H9 (cell line): Measurements from ENCODE around the gene OGDH. TPM values are rescaled to one million over a fixed set of nuclear protein-coding genes. Genes with fewer than 3 reads are reported as not detected.

Experiments
- DNase-seq: peaks from one replicate; pipeline ENCODE4 v3.0.0-alpha.2; 2017
- H2AFZ ChIP-seq: one replicate; pipeline ENCODE4 v1.6.1; 2013; ENCODE audit warnings: mild to moderate bottlenecking, low read length, control low read depth, moderate library complexity
- H2AK5ac ChIP-seq: 2 replicates; pipeline ENCODE4 v1.6.1; 2013; ENCODE audit warnings: low read length, control low read depth, mixed read lengths; ENCODE audit not compliant: insufficient read length
- H2BK120ac ChIP-seq: one replicate; pipeline ENCODE4 v1.6.1; 2013; ENCODE audit warnings: low read depth, mild to moderate bottlenecking, low read length, control low read depth, inconsistent platforms; ENCODE audit not compliant: poor library complexity, severe bottlenecking
- H2BK12ac ChIP-seq: 2 replicates; pipeline ENCODE4 v1.6.1; 2013; ENCODE audit warnings: low read length, control low read depth, mixed read lengths, low read depth; ENCODE audit not compliant: insufficient read length
- H2BK15ac ChIP-seq: 2 replicates; pipeline ENCODE4 v1.6.1; 2013; ENCODE audit warnings: low read depth, low read length, control low read depth
- H2BK20ac ChIP-seq: one replicate; pipeline ENCODE4 v1.6.1; 2013; ENCODE audit warnings: low read depth, mild to moderate bottlenecking, low read length, control low read depth, inconsistent platforms; ENCODE audit not compliant: poor library complexity, severe bottlenecking
- H2BK5ac ChIP-seq: 2 replicates; pipeline ENCODE4 v1.6.1; 2013; ENCODE audit warnings: low read length, control low read depth, mixed read lengths; ENCODE audit not compliant: insufficient read length
- H3K14ac ChIP-seq: 2 replicates; pipeline ENCODE4 v1.6.1; 2013; ENCODE audit warnings: low read length, control low read depth; ENCODE audit not compliant: insufficient read depth
- H3K18ac ChIP-seq: 2 replicates; pipeline ENCODE4 v1.6.1; 2013; ENCODE audit warnings: low read depth, mild to moderate bottlenecking, mixed read lengths, low read length, control low read depth; ENCODE audit not compliant: insufficient read length
- H3K23ac ChIP-seq: 2 replicates; pipeline ENCODE4 v1.6.1; 2013; ENCODE audit warnings: low read length, control low read depth, mixed read lengths, low read depth; ENCODE audit not compliant: insufficient read length
- H3K23me2 ChIP-seq: 2 replicates; pipeline ENCODE4 v1.6.1; 2013; ENCODE audit warnings: low read depth, mild to moderate bottlenecking, mixed read lengths, low read length, control low read depth; ENCODE audit not compliant: insufficient read length, poor library complexity, severe bottlenecking
- H3K27ac ChIP-seq: 2 replicates; pipeline ENCODE4 v1.5.1; 2013; ENCODE audit warnings: low read length, control low read depth, mixed read lengths, low read depth; ENCODE audit not compliant: insufficient read length
- H3K27me3 ChIP-seq: 2 replicates; pipeline ENCODE4 v1.6.1; 2013; ENCODE audit warnings: low read length, control low read depth, inconsistent platforms; ENCODE audit not compliant: insufficient read depth
- H3K4ac ChIP-seq: 2 replicates; pipeline ENCODE4 v1.6.1; 2013; ENCODE audit warnings: low read depth, mild to moderate bottlenecking, control low read depth, inconsistent platforms, low read length, moderate library complexity
- H3K4me1 ChIP-seq: 2 replicates; pipeline ENCODE4 v1.6.1; 2013; ENCODE audit warnings: low read length, control low read depth, inconsistent platforms; ENCODE audit not compliant: insufficient read depth
- H3K4me2 ChIP-seq: 2 replicates; pipeline ENCODE4 v1.6.1; 2013; ENCODE audit warnings: low read length, control low read depth, mixed read lengths; ENCODE audit not compliant: insufficient read length, insufficient read depth
- H3K56ac ChIP-seq: 2 replicates; pipeline ENCODE4 v1.6.1; 2013; ENCODE audit warnings: low read depth, mild to moderate bottlenecking, mixed read lengths, low read length, control low read depth; ENCODE audit not compliant: insufficient read length
- H3K79me1 ChIP-seq: 2 replicates; pipeline ENCODE4 v1.6.1; 2013; ENCODE audit warnings: low read depth, mild to moderate bottlenecking, moderate library complexity, low read length, control low read depth, inconsistent platforms; ENCODE audit not compliant: insufficient read depth, poor library complexity, severe bottlenecking
- H3K79me2 ChIP-seq: 2 replicates; pipeline ENCODE4 v1.6.1; 2013; ENCODE audit warnings: low read length, control low read depth, inconsistent platforms; ENCODE audit not compliant: insufficient read depth
- H3K9ac ChIP-seq: 2 replicates; pipeline ENCODE4 v1.6.1; 2013; ENCODE audit warnings: low read length, control low read depth, mixed read lengths; ENCODE audit not compliant: insufficient read length; ENCODE audit errors: extremely low read depth
- H3K9me3 ChIP-seq: one replicate; pipeline ENCODE4 v1.6.1; 2013; ENCODE audit warnings: low read depth, low read length, inconsistent platforms; ENCODE audit not compliant: control insufficient read depth
- H3T11ph ChIP-seq: one replicate; pipeline ENCODE4 v1.6.1; 2013; ENCODE audit warnings: mild to moderate bottlenecking, low read length, control low read depth, inconsistent platforms
- H4K20me1 ChIP-seq: one replicate; pipeline ENCODE4 v1.6.1; 2013; ENCODE audit not compliant: control insufficient read depth, insufficient read length, insufficient read depth
- H4K5ac ChIP-seq: 2 replicates; pipeline ENCODE4 v1.6.1; 2013; ENCODE audit warnings: low read depth, mild to moderate bottlenecking, mixed read lengths, low read length, control low read depth; ENCODE audit not compliant: insufficient read length
- H4K8ac ChIP-seq: replicated peaks from 2 replicates; pipeline ENCODE4 v1.6.1; 2013; ENCODE audit warnings: low read length, control low read depth, mixed read lengths, low read depth; ENCODE audit not compliant: insufficient read length
- H4K91ac ChIP-seq: 2 replicates; pipeline ENCODE4 v1.6.1; 2013; ENCODE audit warnings: low read depth, mild to moderate bottlenecking, moderate library complexity, mixed read lengths, low read length, control low read depth; ENCODE audit not compliant: insufficient read length
- H3K27ac Mint-ChIP-seq, 3 experiments: 2 replicates in 2 of 3; 3 replicates in 1 of 3; pipeline ENCODE4 v1.8.0; 2020 to 2021; ENCODE audit warnings: mixed read lengths in 3 of 3, mild to moderate bottlenecking in 1 of 3, moderate library complexity in 1 of 3
- H3K27me3 Mint-ChIP-seq: 2 replicates; pipeline ENCODE4 v1.8.0; 2021; ENCODE audit warnings: low read depth, mild to moderate bottlenecking, moderate library complexity, mixed read lengths
- H3K36me3 Mint-ChIP-seq, 3 experiments: 2 replicates in 2 of 3; 3 replicates in 1 of 3; pipeline ENCODE4 v1.8.0; 2020 to 2021; ENCODE audit warnings: low read depth in 3 of 3, mixed read lengths in 3 of 3; ENCODE audit not compliant: insufficient read depth in 1 of 3
- H3K4me1 Mint-ChIP-seq, 2 experiments: 2 replicates each; pipeline ENCODE4 v1.8.0; 2020; ENCODE audit warnings: mixed read lengths in 2 of 2
- H3K4me3 Mint-ChIP-seq, 2 experiments: 2 replicates in 1 of 2; 3 replicates in 1 of 2; pipeline ENCODE4 v1.8.0; 2020 to 2021; ENCODE audit warnings: mild to moderate bottlenecking in 2 of 2, mixed read lengths in 2 of 2, moderate library complexity in 1 of 2
- H3K9me3 Mint-ChIP-seq, 2 experiments: 2 replicates in 1 of 2; 3 replicates in 1 of 2; pipeline ENCODE4 v1.8.0; 2020; ENCODE audit warnings: mild to moderate bottlenecking in 2 of 2, mixed read lengths in 2 of 2, moderate library complexity in 1 of 2
- CTCF ChIP-seq: fragments of 200-600 bp; sonication (generic); conservative IDR thresholded peaks from 3 replicates; pipeline ENCODE4 v1.8.0; 2021; ENCODE audit warnings: antibody characterized with exemption, mild to moderate bottlenecking
- WGBS: extraction: QIAGEN DNeasy Blood & Tissue Kit; methylation state at CpG from one replicate; pipeline ENCODE4 v1.1.7; 2013; ENCODE audit warnings: missing lambda C conversion rate, low lambda C conversion rate, mixed read lengths; ENCODE audit not compliant: insufficient read length; ENCODE audit errors: extremely low coverage; 5-methylcytosine and 5-hydroxymethylcytosine counted together
- total RNA-seq: library from RNA; stranded (reverse); gene quantifications from 2 replicates; pipeline ENCODE4 v1.2.1, GENCODE V29; 2021

OGDH gene
- total RNA-seq, 1 experiment from 2014 or later, result 77.3 TPM

- H3K9ac ChIP-seq, result no peak overlapping the region
- H3K23me2 ChIP-seq, result no peaks in the 10 kb centered on the region
- no peaks in the 10 kb centered on the region for H3K27me3 ChIP-seq
- Mint-ChIP-seq H3K36me3 (peaks cover 6 to 12% (median 7%) of the 10 kb centered on the region in 3 experiments), H3K4me1 (peaks cover 21 to 23% of the 10 kb centered on the region in 2 experiments), H3K27ac (peak overlapping the region in 1 of 3 experiments; percentile 28; a peak in 1 of 7 replicates), H3K9me3 (no peaks in the 10 kb centered on the region), H3K27me3 (no peaks in the 10 kb centered on the region), H3K4me3 (no peak overlapping the region)
- no peaks in the 10 kb centered on the region for H3K9me3 ChIP-seq
- H2BK120ac ChIP-seq, result no peak overlapping the region
- no peak overlapping the region for H2BK5ac ChIP-seq
- no peak overlapping the region for H2BK12ac ChIP-seq
- H4K5ac ChIP-seq, result no peak overlapping the region
- no peak overlapping the region for H3K23ac ChIP-seq
- WGBS, result no CpG with 5 or more reads among the region's 1 CpG
- no peaks in the 10 kb centered on the region for H3K79me1 ChIP-seq
- no peaks in the 10 kb centered on the region for H3K79me2 ChIP-seq
- no peak overlapping the region for H4K8ac ChIP-seq
- H3K27ac ChIP-seq, result no peak overlapping the region
- H3K4me1 ChIP-seq, result peaks cover 5% of the 10 kb centered on the region; the same call in 1 of the 2 replicates
- no peak overlapping the region for H3K56ac ChIP-seq
- H4K91ac ChIP-seq, result no peak overlapping the region
- H2AK5ac ChIP-seq, result no peak overlapping the region
- no peaks in the 10 kb centered on the region for H4K20me1 ChIP-seq
- no peak overlapping the region for H2BK20ac ChIP-seq
- no peak overlapping the region for H2BK15ac ChIP-seq
- no peak overlapping the region for H3K4me2 ChIP-seq
- no peak overlapping the region for H3K4ac ChIP-seq
- H2AFZ ChIP-seq, result no peak overlapping the region
- no peak overlapping the region for H3K14ac ChIP-seq
- no peak for DNase-seq
- no peak overlapping the region for H3T11ph ChIP-seq
- H3K18ac ChIP-seq, result no peak overlapping the region
- TF ChIP-seq CTCF, result no peak
Measured at GRCh38 chr7:44643206-44643605, 36.8 kb downstream of the OGDH start.
